Activated T-cell treated with anti-CD3 and anti-CD28 coated beads, Interleukin-2, amount 50 U/mL, for 24 hours (primary cell): ENCODE data around the gene FBLN5.

Experiments used
- DNase-seq: peaks from one replicate; pipeline ENCODE4 v3.0.0-alpha.2; 2020
- H3K27ac Mint-ChIP-seq: 2 replicates; pipeline ENCODE4 v1.8.0; 2020; ENCODE audit warnings: mild to moderate bottlenecking, mixed read lengths
- H3K27me3 Mint-ChIP-seq: 2 replicates; pipeline ENCODE4 v1.8.0; 2020; ENCODE audit warnings: mixed read lengths
- H3K36me3 Mint-ChIP-seq: 2 replicates; pipeline ENCODE4 v1.8.0; 2020; ENCODE audit warnings: low read depth, mixed read lengths
- H3K4me1 Mint-ChIP-seq: 2 replicates; pipeline ENCODE4 v1.8.0; 2020; ENCODE audit warnings: low read depth, mixed read lengths
- H3K4me3 Mint-ChIP-seq: 2 replicates; pipeline ENCODE4 v1.8.0; 2020; ENCODE audit warnings: mild to moderate bottlenecking, moderate library complexity, mixed read lengths
- H3K9me3 Mint-ChIP-seq: 2 replicates; pipeline ENCODE4 v1.8.0; 2020; ENCODE audit warnings: mixed read lengths

Gene FBLN5

DNA sequence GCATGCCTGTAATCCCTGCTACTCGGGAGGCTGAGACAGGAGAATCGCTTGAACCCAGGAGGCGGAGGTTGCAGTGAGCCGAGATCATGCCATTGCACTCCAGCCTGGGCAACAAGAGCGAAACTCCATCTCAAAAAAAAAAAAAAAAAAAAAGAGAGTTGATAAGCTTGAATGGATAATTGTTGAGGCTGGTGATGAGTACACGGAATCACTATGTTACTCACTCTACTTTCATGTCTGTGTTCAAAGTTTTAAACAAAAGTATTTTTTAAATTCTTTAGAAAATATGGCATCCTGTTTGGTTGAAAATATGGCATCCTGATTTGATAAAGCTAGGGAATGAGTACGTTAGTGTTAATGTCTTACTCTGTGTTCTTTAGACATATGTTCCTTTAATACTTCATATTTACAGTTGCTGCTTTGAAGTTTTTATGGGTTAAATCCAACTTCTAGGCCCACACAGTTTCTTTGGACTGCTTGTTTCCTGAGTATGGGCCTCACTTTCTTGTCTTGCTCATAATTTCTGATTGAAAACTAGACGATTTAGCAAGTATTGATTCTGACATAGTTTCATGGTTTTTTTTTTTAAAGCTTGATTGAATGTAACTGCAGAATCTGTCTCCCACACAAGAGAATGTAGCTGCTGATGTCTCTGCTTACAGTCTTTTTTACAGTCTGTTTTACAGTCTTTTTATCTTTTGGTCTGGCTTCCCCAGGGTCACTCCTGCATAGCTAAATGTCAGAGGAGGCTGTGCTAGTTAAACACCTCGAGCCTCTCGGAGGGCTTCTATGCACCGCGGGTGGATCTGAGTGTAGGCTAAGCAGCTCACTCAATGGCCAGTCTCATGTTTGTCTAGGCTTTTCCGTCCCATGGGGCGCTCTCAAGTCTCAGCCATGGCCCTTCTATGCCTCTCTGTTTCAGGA is 14.1 kb upstream of the FBLN5 start:
- H3K36me3 Mint-ChIP-seq = peaks cover under 1% of the 10 kb centered on the region
- H3K4me3 Mint-ChIP-seq = peak overlapping the region; percentile 30
- no peak for DNase-seq
- peak overlapping the region; percentile 88 for H3K27ac Mint-ChIP-seq
- H3K4me1 Mint-ChIP-seq = peaks cover 18% of the 10 kb centered on the region
- H3K9me3 Mint-ChIP-seq = no peaks in the 10 kb centered on the region
- H3K27me3 Mint-ChIP-seq = peaks cover 2% of the 10 kb centered on the region

DNA sequence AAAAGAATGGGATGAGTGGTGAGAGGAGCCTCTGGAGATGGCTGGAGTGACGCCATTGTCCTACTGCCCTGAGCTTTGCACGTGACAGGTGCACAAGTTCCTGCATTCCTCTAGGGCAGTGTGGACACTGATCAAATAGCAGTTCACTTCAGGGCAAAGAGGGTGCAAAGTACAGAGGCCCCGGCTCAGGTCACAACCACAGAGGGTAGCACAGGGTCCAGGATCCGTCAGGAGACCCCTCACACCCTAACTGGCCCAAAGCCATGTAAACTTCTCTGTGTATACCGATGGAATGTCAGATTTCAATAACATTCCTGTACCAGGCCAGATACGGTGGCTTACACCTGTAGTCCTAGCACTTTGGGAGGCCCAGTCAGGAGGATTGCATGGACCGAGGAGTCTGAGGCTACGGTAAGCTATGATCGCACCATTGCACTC is 10.4 kb upstream of the FBLN5 start:
- Mint-ChIP-seq H3K4me1 (peaks cover 16% of the 10 kb centered on the region), H3K36me3 (no peaks in the 10 kb centered on the region), H3K27me3 (peaks cover 2% of the 10 kb centered on the region), H3K9me3 (no peaks in the 10 kb centered on the region), H3K27ac (no peak overlapping the region), H3K4me3 (no peak overlapping the region)
- DNase-seq = no peak

DNA sequence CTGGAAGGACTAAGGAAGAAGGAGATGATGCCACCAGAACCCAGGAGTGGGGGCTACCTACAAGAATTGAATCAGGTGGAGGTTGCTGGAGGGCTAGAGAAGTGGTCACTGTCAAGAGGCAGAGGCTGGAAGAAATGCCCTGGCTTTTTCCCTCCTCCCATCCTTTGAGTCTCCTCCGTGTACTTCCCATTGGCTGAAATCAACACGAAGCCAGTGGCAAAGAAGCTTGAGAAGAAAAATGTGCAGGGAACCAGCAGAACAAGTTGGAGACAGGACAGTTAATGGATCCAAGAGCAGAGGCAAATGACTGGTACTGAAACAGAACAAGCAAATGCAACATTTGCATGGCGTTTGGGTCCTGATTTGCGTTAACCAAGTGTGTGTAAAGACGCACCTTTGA is 9.1 kb upstream of the FBLN5 start:
- H3K4me1 Mint-ChIP-seq = peaks cover 5% of the 10 kb centered on the region
- no peak for DNase-seq
- H3K36me3 Mint-ChIP-seq = no peaks in the 10 kb centered on the region
- no peak overlapping the region for H3K27ac Mint-ChIP-seq
- peaks cover 2% of the 10 kb centered on the region for H3K27me3 Mint-ChIP-seq
- no peak overlapping the region for H3K4me3 Mint-ChIP-seq
- no peaks in the 10 kb centered on the region for H3K9me3 Mint-ChIP-seq

DNA sequence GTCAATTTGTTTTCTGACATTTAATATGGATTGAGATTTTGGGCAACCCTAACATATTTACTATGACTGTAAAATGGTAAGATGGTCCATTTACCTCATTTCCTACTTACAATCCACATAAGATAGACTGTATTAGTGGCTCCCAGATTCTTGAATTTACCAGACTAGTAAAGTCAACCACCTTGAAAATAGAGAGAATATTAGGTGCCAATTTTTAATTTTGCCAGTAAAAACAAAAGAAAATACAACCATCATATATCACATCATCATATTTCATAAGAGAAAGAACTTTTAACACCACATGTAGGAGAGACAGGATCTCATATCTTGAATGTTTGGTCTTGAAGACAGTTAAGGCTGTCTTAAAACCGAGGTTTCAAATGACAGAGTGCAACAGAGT is 7.7 kb upstream of the FBLN5 start:
- H3K27ac Mint-ChIP-seq = no peak overlapping the region
- no peaks in the 10 kb centered on the region for H3K36me3 Mint-ChIP-seq

DNA sequence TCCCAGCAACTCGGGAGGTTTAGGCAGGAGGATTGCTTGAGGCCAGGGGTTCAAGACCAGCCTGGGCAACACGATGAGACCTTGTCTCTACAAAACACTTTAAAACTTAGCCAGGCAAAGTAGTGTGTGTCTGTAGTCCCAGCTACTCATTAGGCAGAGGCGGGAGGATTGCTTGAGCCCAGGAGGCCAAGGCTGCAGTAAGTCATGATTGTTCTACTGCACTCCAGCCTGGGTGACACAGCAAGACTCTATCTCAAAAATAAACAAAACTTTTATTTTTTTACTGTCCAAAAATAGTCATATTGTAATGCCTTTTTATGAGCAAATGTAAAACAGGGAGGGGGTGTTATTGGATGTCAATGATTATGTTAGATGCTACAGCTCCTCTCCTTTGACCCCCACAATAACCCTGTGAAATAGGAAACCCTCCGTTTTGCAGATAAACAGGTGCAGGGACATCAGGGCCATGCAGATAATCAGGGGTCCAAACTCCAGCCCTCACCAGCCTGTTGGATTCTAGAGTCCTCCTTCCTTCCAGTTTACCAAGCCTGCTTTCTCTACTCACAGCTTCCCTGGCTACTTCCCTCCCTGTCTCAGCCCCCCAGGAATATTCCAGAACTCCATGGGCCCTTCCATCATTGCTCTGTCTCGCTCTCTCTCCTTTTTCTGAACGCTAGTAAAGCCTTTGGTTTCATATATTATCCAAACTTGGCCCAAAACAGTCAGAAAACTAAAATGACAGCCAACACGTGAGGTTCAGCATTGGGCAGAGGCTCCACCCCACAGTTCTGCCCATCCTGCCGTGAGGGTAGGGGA is 5.9 kb upstream of the FBLN5 start:
- H3K4me3 Mint-ChIP-seq = no peak overlapping the region
- H3K9me3 Mint-ChIP-seq = no peaks in the 10 kb centered on the region
- peaks cover 1% of the 10 kb centered on the region for H3K27me3 Mint-ChIP-seq
- DNase-seq = no peak
- H3K27ac Mint-ChIP-seq = no peak overlapping the region
- no peaks in the 10 kb centered on the region for H3K4me1 Mint-ChIP-seq
- H3K36me3 Mint-ChIP-seq = no peaks in the 10 kb centered on the region

More for the DNA sequence above, 7.7 kb upstream of the FBLN5 start:
- Mint-ChIP-seq H3K4me3 (no peak overlapping the region), H3K27me3 (peaks cover 2% of the 10 kb centered on the region), H3K9me3 (no peaks in the 10 kb centered on the region), H3K4me1 (no peaks in the 10 kb centered on the region)
- no peak for DNase-seq

DNA sequence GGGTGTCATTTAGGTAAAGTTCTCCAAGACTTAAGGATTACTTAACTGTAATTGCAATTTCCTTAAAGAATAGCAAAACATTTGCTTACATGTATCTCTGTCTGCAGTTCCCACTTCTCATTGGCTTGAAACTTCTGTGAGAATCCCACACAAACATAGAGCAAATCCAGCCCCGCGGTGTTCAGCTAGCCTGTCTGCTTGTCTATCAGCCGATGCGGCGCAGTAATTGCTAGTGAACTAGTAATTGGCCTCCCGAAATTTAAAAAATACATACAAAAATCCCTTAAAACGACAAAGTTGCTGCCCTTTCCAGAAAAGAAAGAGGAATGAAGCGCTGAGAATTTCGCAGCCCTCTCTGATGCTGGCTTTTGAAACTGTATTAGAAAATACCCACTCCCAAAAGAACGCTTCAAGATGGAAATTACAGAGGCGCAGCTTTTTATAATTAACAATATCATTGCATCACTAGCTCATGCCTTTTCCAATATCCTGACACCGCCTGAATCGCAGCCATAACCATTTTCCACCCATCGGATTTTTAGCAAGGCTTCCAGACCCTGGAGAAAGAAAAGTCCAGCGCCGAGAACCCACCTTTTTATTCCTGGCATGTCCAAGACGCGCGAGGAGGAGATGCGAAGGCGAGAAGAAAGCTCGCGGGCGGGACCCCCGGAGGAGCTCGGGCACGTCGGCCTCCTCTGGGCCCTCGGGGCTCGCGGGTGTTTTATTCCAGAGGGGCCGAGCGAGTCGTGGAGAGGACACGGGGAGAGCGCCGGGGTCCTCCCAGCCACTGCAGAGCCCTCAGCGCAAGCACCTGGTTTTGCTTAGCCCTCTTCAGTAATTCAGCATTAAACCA is 646 bp downstream of the FBLN5 start:
- Mint-ChIP-seq H3K36me3 (no peaks in the 10 kb centered on the region), H3K27me3 (peaks cover 46% of the 10 kb centered on the region), H3K4me3 (peak overlapping the region; percentile 78), H3K4me1 (peaks cover 15% of the 10 kb centered on the region), H3K9me3 (no peaks in the 10 kb centered on the region), H3K27ac (no peak overlapping the region)
- DNase-seq = peak; percentile 37

DNA sequence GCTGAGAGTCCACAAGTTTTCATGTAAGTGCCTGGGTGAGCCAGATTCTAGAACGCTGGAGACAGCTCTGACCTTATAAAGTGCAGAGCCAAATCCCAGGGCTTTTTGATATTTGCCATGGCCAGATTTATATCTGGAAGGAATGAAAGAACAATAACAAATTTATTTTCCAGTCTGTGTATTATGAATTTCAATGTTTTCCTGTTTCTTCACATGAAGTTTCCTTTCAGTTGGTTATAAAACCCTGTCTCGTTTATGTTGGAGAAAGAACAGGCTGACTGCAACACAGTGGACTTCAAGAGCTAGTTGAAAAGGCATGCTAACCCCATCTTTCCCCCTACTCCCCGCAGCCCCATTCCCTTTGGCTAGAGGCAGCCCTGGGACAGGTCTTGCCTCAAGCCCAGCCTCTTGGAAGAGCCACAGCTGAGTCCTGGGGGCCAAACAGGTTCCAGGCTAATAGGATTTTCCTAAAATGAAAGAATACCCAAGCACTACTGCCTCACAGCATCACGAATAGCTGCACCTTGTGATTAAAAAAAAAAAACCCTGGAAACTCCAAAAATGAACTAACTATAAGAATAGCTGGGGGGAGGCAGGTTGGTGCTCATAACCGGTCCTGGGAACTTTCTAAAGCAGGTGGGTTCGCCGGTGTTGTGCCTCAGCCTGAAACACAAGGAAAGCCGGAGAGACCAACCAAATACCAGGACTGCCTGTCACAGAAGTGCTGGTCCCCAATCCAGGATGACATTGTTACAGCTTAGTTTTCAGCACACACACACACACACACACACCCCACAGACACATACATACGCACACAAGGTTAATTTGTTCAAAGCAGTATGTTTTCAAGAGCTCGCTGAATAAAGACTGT is 1.5 kb downstream of the FBLN5 start:
- H3K36me3 Mint-ChIP-seq = no peaks in the 10 kb centered on the region
- peaks cover 46% of the 10 kb centered on the region for H3K27me3 Mint-ChIP-seq
- peaks cover 15% of the 10 kb centered on the region for H3K4me1 Mint-ChIP-seq
- no peak overlapping the region for H3K4me3 Mint-ChIP-seq
- no peak for DNase-seq
- no peaks in the 10 kb centered on the region for H3K9me3 Mint-ChIP-seq
- H3K27ac Mint-ChIP-seq = no peak overlapping the region

DNA sequence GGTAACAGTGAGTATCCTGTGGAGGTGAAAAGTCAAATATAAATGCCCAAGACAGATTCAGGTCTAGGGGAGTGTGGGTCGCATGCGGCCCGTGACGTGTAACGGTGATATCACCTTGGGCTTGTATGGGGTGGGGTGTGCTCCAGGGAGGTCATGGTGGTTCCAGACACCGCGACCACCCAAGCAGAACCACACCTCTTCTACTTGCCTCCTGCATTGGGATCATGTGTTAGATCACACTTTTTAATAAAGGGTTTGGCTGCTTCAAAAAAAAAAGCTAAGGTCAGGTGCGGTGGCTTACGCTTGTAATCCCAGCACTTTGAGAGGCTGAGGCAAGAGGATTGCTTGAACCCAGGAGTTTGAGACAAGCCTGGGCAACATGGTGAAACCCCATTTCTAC is 4.5 kb downstream of the FBLN5 start:
- no peak overlapping the region for H3K27ac Mint-ChIP-seq
- H3K9me3 Mint-ChIP-seq = no peaks in the 10 kb centered on the region
- H3K36me3 Mint-ChIP-seq = no peaks in the 10 kb centered on the region
- peaks cover 14% of the 10 kb centered on the region for H3K4me1 Mint-ChIP-seq
- no peak for DNase-seq
- no peak overlapping the region for H3K4me3 Mint-ChIP-seq
- peaks cover 41% of the 10 kb centered on the region for H3K27me3 Mint-ChIP-seq

DNA sequence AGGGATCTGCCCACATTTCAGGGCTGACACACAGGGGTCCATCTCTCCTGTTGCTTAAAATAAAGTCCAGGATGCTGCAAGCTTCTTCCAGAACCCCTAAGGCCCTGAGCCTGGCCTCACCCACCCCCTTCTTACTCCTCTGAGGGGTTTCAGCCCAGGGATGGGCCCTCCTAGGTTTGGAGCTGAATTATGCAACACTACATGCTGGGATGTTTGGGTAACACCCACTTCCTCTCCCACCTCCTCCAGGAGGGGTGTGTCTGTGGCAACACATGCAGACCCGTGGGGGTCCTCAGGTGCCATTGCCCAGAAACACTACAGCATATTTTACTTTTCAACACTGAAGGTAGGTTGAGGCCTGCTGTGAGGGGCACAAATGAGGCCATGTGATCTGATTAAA is 5.4 kb downstream of the FBLN5 start:
- H3K4me3 Mint-ChIP-seq = no peak overlapping the region
- H3K9me3 Mint-ChIP-seq = no peaks in the 10 kb centered on the region
- H3K36me3 Mint-ChIP-seq = no peaks in the 10 kb centered on the region
- peaks cover 12% of the 10 kb centered on the region for H3K4me1 Mint-ChIP-seq
- DNase-seq = no peak
- peaks cover 38% of the 10 kb centered on the region for H3K27me3 Mint-ChIP-seq
- no peak overlapping the region for H3K27ac Mint-ChIP-seq

DNA sequence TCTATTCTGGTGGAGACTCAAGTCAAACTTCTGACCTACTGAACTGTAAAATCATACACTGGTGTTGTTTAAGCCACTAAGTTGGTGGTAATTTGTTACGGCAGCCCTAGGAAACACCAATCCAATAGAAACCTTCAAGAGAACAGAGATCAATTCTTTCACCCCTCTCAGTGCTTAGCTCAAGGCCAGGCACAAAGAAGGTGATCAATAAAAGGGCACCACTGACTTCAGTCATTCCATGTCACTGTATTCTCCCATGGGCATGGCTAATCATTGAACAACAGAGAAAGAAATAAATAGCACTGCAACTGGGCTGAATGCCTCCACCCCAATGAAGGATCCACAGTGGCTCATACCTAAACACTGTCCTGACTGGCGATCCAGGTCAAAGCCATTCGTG is 7.3 kb downstream of the FBLN5 start:
- Mint-ChIP-seq H3K36me3 (no peaks in the 10 kb centered on the region), H3K4me1 (peaks cover 6% of the 10 kb centered on the region), H3K27me3 (peaks cover 20% of the 10 kb centered on the region), H3K4me3 (no peak overlapping the region), H3K27ac (no peak overlapping the region), H3K9me3 (no peaks in the 10 kb centered on the region)
- DNase-seq = no peak

DNA sequence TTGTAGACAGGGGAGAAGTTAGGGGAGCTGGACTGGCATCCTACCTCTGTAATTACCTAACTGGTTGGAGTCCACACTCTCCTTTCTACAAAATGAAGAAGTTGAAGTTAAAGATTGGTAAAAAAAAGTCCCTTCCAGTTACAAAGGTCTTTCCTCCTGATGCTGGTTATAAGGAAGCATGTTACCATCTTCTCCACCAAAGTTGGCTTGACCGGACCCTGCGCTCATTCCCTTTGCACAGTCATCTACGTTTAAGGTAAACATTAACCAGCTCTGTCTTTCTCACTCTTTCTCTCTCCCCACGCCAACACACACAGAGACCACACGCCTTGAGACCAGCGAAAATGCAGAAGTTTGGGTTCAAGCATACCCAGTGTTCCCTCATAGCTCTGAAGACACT is 11.9 kb downstream of the FBLN5 start:
- Mint-ChIP-seq H3K27ac (no peak overlapping the region), H3K4me1 (no peaks in the 10 kb centered on the region), H3K4me3 (no peak overlapping the region), H3K9me3 (no peaks in the 10 kb centered on the region), H3K27me3 (no peaks in the 10 kb centered on the region), H3K36me3 (no peaks in the 10 kb centered on the region)
- no peak for DNase-seq

DNA sequence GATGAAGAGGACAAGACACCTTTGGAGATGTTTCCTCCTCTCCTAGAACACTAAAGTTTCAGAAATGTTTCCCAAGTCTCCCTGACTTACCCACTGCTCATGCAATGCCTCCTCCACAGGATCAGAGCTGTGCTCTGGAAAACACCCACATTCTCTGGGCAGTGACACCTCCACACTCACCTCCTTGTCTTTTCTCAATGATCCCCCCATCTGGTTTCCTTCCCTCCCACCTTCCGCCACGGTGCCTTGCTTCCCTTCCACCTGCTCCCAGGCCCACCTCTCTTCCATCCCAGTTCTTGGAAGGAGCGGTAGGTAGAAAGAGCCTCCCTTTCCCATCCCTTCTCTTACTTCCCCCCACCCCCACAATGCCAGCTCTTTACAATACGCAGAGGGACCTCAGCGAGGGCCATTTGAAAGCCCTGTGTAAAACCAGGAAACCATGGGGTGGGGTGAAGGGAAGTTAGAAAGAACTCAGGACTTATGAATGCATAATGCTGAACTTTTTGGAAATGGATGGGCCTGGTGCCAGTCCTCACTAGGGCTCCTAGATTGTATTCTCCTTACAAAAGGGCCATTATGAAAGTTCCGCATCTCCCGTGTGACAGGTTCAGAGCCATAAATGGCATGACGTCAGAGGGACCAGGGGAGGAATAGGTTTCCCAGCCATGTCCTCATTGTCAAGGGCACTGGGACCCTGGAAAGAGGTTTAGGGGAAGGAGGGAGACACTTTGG is 12.8 kb downstream of the FBLN5 start:
- Mint-ChIP-seq H3K4me3 (no peak overlapping the region), H3K36me3 (no peaks in the 10 kb centered on the region), H3K9me3 (no peaks in the 10 kb centered on the region), H3K27ac (no peak overlapping the region), H3K27me3 (no peaks in the 10 kb centered on the region), H3K4me1 (no peaks in the 10 kb centered on the region)
- no peak for DNase-seq

DNA sequence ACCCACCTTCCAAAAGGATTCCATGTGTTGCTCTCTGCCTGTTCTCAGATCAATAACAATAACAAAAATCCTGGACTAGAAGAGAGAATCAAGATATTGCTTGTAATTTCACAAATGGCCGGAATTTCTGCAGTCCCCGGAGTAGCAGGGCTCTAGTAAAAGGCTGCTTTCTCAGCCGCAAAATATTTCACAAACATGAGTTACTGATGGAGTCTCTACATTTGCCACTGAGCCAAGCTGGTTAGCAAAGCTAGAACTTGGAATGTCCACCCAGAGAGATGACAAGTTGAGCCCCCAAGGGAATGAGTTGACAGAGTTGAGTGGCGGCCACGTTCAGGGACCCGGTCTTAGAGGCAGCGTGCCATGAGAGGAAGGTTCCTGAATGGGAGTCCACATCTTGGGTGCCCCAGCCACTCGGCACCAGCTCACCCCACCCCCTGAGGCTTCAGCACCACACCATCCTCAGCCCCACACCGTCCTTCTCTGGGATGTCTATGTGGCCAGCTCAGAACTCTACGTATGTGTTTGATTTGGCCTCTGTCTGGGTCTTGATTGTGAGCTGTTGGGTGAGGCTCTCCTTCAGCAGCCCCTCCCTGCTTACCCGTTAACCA is 15.9 kb downstream of the FBLN5 start:
- H3K27ac Mint-ChIP-seq = no peak overlapping the region
- H3K36me3 Mint-ChIP-seq = no peaks in the 10 kb centered on the region
- no peaks in the 10 kb centered on the region for H3K9me3 Mint-ChIP-seq
- H3K4me3 Mint-ChIP-seq = no peak overlapping the region
- DNase-seq = no peak
- H3K27me3 Mint-ChIP-seq = no peaks in the 10 kb centered on the region
- no peaks in the 10 kb centered on the region for H3K4me1 Mint-ChIP-seq
